Stromal cell of bone marrow (primary cell): Measurements from ENCODE around the gene XK.
"Not testable (repeated sequence)": the region's sequence is repeated elsewhere in the genome, so short reads cannot be mapped to it uniquely, and the experiment has no call there.

Experiments used
- DNase-seq: peaks from one replicate; pipeline ENCODE4 v3.0.0-alpha.2; 2012; ENCODE audit warnings: low read depth

XK gene

GRCh38 chrX:37755025-37755424, 69.4 kb downstream of the XK start:
- DNase-seq, result no peak

GRCh38 chrX:37757082-37757481, 71.5 kb downstream of the XK start:
- no peak for DNase-seq

- no peak for DNase-seq
These were observed 73.8 kb downstream of the XK start for GRCh38 chrX:37759351-37759750.

GRCh38 chrX:37759878-37760418, 74.4 kb downstream of the XK start:
- DNase-seq, result no peak

GRCh38 chrX:37763400-37763799, 77.8 kb downstream of the XK start:
- DNase-seq, result no peak

- DNase-seq, result no peak
These were observed 79.9 kb downstream of the XK start for GRCh38 chrX:37765507-37765906.

- no peak for DNase-seq
These were observed 81.8 kb downstream of the XK start for GRCh38 chrX:37767430-37767829.

- DNase-seq, result not testable (repeated sequence)
These were observed 83.3 kb downstream of the XK start for GRCh38 chrX:37768866-37769265.

GRCh38 chrX:37776283-37776986, 90.8 kb downstream of the XK start:
- no peak for DNase-seq

- no peak for DNase-seq
These were observed 91.4 kb downstream of the XK start for GRCh38 chrX:37776987-37777325.

- no peak for DNase-seq
These were observed 94.3 kb downstream of the XK start, which contains the start of gene CYBB for GRCh38 chrX:37779857-37780256. TSS of gene CYBB (plus strand) at chrX:37780059. CDS start at chrX:37780078, 19 bp downstream.

GRCh38 chrX:37781081-37781480, 95.5 kb downstream of the XK start:
- DNase-seq, result no peak
